Stimulated activated naive CD8-positive, alpha-beta T cell treated with anti-CD3 and anti-CD28 coated beads, Interleukin-15, Interleukin-2, amounts not matched to agents 100 ng/mL and 50 ng/mL, for 24 hours (primary cell): ENCODE measurements around the gene CD36.

Experiments used
- H3K27ac Mint-ChIP-seq: one replicate; pipeline ENCODE4 v1.8.0; 2021; ENCODE audit warnings: mild to moderate bottlenecking, mixed read lengths
- H3K27me3 Mint-ChIP-seq: one replicate; pipeline ENCODE4 v1.8.0; 2021; ENCODE audit warnings: mixed read lengths
- H3K36me3 Mint-ChIP-seq: one replicate; pipeline ENCODE4 v1.8.0; 2021; ENCODE audit warnings: low read depth, mixed read lengths
- H3K4me1 Mint-ChIP-seq: one replicate; pipeline ENCODE4 v1.8.0; 2021; ENCODE audit warnings: low read depth, mixed read lengths
- H3K4me3 Mint-ChIP-seq: one replicate; pipeline ENCODE4 v1.8.0; 2021; ENCODE audit warnings: mild to moderate bottlenecking, mixed read lengths
- H3K9me3 Mint-ChIP-seq: one replicate; pipeline ENCODE4 v1.8.0; 2021; ENCODE audit warnings: mixed read lengths

The CD36 gene

GRCh38 chr7:80724249-80724871, 85.9 kb downstream of the CD36 start:
- H3K4me1 Mint-ChIP-seq, result peaks cover 4% of the 10 kb centered on the region
- no peaks in the 10 kb centered on the region for H3K27me3 Mint-ChIP-seq
- no peaks in the 10 kb centered on the region for H3K9me3 Mint-ChIP-seq
- H3K36me3 Mint-ChIP-seq, result no peaks in the 10 kb centered on the region
- no peak overlapping the region for H3K4me3 Mint-ChIP-seq
- H3K27ac Mint-ChIP-seq, result no peak overlapping the region

GRCh38 chr7:80725181-80725611, 86.8 kb downstream of the CD36 start:
- H3K9me3 Mint-ChIP-seq, result no peaks in the 10 kb centered on the region
- H3K27me3 Mint-ChIP-seq, result no peaks in the 10 kb centered on the region
- H3K4me3 Mint-ChIP-seq, result no peak overlapping the region
- no peak overlapping the region for H3K27ac Mint-ChIP-seq
- H3K36me3 Mint-ChIP-seq, result no peaks in the 10 kb centered on the region
- peaks cover 4% of the 10 kb centered on the region for H3K4me1 Mint-ChIP-seq
